Stimulated activated CD4-positive, alpha-beta T cell treated with anti-CD3 and anti-CD28 coated beads, Interleukin-2, amount 100 ng/mL, for 24 hours (primary cell): ENCODE results near the gene LGALS3BP.
"Not testable (repeated sequence)": the region's sequence is repeated elsewhere in the genome, so short reads cannot be mapped to it uniquely, and the experiment has no call there.

ENCODE experiments used
- DNase-seq, 2 donors: peaks; one replicate each; pipeline ENCODE4 v3.0.0-alpha.2; 2020

The LGALS3BP gene

DNA sequence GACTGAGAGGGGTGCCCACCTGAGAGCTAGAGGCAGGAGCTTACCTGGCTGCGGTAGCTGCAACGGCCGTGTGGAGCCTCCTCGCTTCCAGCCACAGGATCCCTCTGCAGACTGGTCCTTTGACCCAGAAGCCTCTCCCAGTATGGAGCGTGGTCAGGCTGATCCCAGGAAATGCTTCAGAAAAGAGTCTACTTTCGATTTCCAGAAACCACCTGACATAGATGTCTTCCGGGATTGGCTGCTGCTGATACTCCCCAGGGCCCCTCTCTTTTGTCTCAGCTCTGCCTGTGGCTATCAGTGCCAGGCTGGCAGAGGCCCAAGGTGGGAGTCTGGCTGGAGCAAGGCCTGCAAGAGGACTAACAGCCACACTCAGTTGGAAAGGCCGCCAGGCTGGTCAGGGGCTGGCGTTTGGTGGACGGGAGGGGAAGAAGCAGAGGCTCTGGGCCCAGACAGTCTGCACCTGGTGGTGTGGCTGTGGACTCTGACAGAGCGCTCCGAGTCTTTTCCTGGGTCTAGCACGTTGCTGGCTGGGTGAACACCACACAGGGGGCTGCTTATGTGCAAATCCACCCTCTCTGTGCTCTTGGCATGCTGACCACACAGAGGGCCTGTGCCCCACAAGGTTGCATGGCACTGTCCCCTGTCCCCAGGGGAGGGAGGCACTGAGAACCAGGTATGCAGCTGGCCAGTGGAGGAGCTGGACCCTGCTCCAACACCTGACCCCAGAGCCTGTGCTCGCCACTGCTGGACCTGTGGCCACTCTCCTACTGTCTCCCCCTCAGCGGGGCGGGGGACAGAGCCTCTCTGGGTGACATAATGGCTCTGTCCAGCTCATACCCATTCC, at the start of gene LGALS3BP:
Gene LGALS3BP, minus strand, starts transcription at position 144 of the 844 bp plus-strand sequence. CDS start 2,732 bp downstream, outside the sequence.
- DNase-seq, result peak; percentile 24 to 29

DNA sequence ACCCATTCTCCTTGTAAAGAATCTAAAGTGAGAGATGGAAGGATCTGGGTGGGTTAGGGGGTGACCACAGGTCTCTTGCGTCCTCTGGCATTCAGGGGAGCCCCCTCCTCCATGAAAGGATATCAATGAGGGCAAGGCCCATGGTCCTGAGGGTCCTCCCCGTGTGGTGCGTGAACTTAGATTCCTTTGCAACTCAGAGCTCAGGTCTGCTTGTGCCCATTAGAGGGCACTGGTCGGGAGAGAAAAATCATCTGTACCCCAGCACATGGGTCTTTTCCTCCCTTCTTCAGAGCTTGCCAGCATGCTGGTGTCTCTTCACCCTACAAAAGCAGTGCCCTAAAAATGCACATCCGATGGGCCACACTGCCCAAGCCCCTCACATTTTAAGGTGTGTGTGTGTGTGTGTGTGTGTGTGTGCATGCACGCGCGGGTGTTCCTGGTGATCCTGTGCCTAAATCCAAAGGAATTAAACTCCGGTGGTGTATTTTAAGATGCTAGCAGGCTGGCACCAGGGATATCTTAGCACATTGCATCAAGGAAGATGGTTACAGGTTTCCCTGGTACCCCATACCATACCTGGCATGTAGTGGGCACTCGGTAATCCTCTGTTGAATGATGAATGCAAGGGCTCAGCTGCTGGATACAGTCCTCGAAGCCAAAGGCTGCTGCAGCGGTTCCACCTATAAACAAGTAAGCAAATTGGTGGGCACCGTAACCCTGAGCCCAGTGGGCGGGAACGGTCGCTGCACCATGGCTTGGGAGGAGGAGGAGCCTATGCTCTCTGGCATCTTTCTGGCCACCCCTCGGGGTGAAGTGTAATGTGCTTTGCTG, 49.0 kb upstream of the LGALS3BP start:
- no peak for DNase-seq

GRCh38 chr17:79027925-79028491, 48.3 kb upstream of the LGALS3BP start:
- DNase-seq, result no peak

- no peak for DNase-seq
Observed at GRCh38 chr17:79027274-79027924, 47.7 kb upstream of the LGALS3BP start.

DNA sequence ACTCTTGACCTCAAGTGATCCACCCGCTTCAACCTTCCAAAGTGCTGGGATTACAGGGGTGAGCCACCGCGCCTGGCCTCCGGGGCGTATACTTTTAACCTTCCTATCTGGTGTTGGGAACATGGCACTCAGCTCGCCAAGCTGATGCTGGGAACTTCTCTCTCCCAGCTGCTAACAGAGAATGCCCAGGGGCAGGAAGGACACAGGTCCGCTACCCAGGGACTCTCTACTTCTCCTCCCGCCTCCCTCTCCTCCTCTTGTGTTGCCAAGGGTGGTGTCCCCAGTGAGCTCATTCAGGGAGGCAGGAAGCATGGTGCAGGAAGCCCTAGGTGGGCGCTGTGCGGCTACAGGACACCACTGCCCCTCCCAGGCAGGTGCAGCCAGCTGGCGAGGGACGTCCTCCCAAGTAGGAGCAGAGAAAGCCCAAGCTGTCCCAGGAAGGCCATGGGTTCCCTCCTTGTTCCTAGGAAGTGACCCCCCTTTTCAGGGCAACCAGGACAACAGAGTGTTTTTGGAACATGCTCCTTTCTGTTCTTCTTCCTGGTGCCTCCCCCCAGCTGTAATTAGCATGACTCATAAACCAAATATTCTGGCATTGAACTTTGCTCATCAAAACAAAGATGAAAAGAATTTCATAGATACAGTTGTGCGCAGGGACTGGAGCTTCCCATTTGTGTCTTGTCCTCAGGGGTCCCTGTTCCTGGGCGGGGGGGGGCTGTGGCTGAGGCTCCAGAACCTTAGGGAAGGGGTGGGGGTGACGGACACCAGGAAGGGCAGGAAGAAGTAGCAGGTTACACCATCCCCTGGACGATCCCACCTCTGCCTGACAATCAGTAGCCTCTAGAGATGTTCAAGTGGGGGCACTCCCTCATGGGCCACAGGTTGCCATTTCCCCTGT, 46.9 kb upstream of the LGALS3BP start:
- DNase-seq, result no peak

DNA sequence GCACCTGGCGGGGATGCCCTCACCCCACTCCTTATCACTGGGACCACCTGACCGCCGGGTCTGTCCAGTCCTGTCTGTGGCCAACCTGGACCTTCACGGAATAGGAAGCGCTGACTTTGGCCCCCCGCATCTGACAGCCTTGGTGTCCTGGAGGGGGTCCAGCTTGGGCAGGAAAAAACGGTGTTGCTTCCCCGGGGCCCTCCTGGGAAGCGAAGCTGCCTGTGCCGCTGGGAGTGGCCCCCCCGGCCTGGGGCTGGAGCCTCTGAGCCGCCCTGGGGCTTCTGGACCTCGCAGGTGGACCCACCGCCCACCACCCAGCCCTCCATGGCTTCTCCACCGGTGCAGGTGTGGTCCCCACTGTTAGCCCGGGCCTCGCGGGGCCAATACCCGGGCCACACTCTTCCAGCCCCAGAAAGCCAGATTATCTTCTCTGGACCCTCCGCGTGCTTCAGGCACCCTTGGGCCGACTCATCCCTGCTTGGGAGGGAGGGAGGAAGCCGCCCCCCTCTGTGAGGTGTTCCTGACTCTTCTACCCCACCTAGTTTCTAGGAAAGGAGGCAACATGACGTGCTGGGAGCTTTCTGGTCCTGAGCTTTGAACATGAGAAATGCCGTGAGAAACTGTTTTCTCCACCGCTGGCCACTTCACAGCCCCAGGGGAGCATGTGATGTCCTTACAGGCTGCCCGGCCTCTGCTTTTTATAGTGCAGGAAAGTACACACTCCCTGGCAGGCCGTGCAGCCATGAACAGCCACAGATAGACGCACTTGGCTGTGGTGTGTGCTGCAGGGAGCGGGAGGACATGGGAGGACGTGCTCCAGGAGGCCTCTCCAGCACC, 45.4 kb upstream of the LGALS3BP start:
- no peak for DNase-seq

- peak in 1 of 2 donors; percentile 49 for DNase-seq
Observed at GRCh38 chr17:79023886-79024771, 44.4 kb upstream of the LGALS3BP start, which contains the start of gene C1QTNF1. C1QTNF1 (plus strand) TSS chr17:79024169; CDS start chr17:79043969, 19,800 bp downstream.

DNA sequence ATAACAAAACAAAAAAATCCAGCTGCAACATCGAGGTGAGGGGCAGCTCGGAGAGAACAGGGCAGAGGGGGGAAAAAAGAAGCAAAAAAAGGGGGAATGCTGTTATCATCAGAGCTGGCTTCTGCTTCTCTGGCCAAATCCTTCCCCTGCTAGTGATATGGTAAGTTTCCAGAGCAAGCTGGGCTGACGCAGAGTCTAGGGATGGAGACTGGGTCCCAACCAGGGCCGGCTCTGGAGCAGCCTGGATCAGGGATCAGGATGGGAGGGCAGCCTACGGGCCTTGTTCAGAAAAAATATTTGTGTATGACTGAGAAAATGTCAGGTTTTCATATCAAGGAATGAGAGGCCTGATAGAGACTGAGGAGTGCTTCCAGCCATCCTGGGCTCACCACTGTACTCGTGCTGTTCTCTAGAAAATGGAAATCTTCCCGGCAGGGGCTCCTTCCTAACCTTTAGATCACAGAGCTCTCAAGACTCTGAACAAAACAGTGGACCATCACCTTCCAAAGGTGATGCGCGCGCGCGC, 43.5 kb upstream of the LGALS3BP start:
- DNase-seq, result no peak

DNA sequence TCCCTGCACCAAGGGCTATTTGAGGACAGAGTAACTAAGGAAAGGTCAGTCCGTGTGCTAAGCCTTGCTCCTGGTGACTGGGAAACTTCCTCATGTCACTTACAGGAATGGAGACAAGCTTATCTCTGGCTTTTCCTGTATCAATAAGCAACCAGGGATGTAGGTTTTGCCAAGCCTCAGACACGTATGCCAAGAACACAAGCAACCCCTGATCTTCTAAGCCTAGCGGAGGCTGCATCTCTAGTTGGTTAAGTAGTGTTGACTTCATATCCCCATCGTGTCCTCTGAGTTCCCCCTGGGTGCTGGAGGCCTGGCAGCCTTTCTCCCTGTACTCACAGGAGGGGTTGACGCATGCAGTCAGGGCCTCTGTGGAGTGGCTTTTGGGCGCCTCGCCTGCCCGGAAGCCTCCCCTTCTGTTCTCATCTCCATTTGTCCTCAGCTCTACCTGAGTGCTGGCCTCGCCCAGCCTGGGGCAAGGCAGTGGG, 42.8 kb upstream of the LGALS3BP start:
- DNase-seq, result no peak

DNA sequence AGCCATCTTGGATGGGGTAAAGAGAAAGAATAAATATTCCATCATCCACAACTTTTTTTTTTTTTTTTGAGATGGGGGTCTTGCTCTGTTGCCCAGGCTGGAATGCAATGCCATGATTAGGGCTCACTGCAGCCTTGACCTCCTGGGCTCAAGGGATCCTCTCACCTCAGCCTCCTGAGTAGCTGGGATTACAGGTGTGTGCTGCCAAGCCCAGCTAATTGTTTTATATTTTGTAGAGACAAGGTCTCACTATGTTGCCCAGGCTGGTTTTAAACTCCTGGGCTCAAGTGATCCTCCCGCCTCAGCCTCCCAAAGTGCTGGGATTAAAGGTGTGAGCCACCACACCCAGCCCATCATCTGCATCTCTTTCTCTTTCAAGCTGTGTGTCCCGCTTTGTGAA, 42.2 kb upstream of the LGALS3BP start:
- not testable (repeated sequence) for DNase-seq

DNA sequence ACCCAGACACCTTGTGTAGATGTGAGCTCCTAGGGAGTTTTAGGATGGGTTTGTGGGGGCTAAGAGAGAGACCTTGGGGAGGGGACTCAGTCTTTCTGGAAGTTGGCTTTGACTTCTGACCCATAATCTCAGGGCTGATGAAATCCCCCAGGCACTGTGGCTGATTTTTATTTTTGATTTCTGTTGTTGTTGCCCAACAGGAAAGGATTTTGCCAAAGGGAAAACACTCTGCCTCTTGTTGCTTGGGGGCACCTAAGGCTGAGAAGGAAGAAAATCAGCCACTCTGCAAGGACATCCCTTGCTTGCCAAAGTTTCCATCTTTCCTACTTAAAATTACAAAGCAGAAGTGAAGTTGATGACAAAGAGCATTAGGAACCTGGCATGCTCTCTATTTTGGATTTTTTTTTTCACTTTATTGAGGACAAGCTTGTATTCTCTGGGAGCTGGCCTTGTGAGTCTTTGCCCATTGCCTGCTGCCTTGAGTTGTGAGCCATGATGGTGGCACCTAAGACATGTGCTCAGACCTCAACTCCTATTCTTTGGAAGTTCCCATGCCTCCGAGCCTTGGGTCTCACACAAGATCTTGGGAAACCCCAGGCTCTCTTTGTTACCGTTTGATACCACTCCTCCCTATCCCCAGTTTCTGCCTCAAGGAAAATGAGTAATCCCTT, 41.0 kb upstream of the LGALS3BP start:
- no peak for DNase-seq

GRCh38 chr17:79019632-79020584, 40.2 kb upstream of the LGALS3BP start:
- DNase-seq, result peak; percentile 52 to 62

- no peak for DNase-seq
Observed at GRCh38 chr17:79019261-79019631, 39.5 kb upstream of the LGALS3BP start.

DNA sequence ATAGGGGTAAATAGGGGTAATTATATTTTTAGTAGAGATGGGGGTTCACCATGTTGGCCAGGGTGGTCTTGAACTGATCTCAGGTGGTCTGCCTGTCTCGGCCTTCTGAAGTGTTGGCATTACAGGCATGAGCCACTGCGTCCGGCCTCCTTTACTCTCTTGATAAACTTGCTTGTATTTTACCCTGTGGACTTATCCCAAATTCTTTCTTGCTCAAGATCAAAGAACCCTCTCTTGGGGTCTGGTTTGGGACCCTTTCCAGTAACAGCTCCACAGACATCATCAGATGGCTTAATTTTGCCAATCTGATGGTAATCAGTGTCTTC, 38.6 kb upstream of the LGALS3BP start:
- DNase-seq, result no peak

DNA sequence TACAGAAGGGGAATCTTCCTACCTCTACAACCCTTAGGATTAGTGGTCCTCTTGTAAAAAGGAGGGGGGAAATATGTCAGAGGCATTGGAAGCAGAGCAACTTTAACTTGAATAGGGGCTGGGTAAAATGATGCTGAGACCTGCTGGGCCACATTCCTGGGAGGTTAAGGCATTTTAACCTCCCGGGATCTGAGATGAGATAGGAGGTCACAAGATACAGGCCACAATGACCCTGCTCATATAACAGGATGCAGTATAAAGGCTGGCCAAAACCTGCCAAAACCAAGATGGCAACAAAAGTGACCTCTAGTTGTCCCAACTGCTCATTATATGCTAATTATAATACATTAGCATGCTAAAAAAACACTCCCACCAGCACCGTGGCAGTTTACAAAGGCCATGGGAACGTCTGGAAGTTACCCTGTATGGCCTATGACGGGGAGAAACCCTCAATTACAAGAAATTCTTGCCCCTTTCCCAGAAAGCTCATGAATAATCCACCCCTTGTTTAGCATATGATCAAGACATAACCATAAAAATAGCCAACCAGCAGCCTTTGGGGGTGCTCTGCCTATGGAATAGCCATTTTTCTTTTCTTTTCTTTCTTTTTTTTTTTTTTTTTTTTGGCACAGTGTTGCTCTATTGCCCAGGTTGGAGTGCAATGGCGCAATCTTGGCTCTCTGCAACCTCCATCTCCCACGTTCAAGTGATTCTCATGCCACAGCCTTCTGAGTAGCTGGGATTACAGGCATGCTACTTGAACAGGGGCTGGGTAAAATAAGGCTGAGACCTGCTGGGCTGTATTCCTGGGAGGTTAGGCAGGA, 38.0 kb upstream of the LGALS3BP start:
- no peak for DNase-seq

DNA sequence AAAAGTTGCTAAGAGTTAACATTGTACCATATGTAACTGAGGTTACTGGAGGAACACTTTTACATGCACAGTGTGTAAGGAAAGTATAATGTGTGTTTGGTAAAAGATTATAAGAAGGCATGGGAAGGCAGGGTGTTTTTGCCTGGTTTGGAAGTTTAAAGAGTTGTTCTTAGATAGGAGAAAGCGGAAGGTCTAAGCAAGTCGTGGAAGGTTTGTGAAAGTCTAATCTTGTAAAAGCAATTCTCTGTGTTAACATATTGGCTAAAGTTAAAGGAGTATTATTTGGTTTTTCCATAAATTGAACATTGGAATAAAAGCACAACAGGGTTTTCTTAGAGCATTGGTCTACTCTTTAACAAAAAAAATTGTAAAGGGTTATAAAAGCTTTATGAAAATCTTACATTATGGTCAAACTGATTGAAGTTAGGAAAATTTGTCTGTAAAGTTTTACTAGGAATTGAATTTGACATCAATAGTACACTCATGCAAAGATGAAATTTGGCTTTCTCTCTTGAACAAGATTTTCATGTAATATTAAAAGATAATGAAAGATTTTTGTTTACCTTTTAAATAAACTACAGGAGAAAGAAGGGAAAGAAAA, 34.5 kb upstream of the LGALS3BP start:
- no peak for DNase-seq
